Neural cell (in vitro differentiated cells): Measurements from ENCODE around the gene TBC1D20. TPM values are rescaled to one million over a fixed set of nuclear protein-coding genes. Genes with fewer than 3 reads are reported as not detected.

Experiments used
- H2AFZ ChIP-seq: fragments of 200-600, 300-800 bp; sonication (generic), shearing (Covaris generic); 2 replicates; pipeline ENCODE4 v1.6.0; 2014; ENCODE audit warnings: low read depth, mild to moderate bottlenecking, antibody characterized with exemption, low read length, moderate library complexity
- H3F3A ChIP-seq: fragments of 200-600 bp; shearing (Covaris generic); 2 replicates; pipeline ENCODE4 v1.6.1; 2016; ENCODE audit warnings: mild to moderate bottlenecking, moderate library complexity, mixed read lengths, antibody characterized with exemption, low read length; ENCODE audit not compliant: insufficient read depth, poor library complexity, severe bottlenecking
- H3K27ac ChIP-seq: fragments of 200-600, 300-800 bp; sonication (generic), shearing (Covaris generic); 2 replicates; pipeline ENCODE4 v1.5.1; 2014; ENCODE audit warnings: mild to moderate bottlenecking, low read length, moderate library complexity
- H3K27me3 ChIP-seq: fragments of 300-800, 200-600 bp; sonication (generic), shearing (Covaris generic); 2 replicates; pipeline ENCODE4 v1.6.0; 2014; ENCODE audit warnings: mild to moderate bottlenecking, low read depth, low read length, moderate library complexity; ENCODE audit not compliant: insufficient read depth
- H3K36me3 ChIP-seq: fragments of 300-800, 200-600 bp; sonication (generic), shearing (Covaris generic); 2 replicates; pipeline ENCODE4 v1.5.1; 2014; ENCODE audit warnings: mild to moderate bottlenecking, antibody characterized with exemption, low read length, moderate library complexity; ENCODE audit not compliant: insufficient read depth
- H3K4me2 ChIP-seq: fragments of 300-800, 200-600 bp; sonication (generic), shearing (Covaris generic); 2 replicates; pipeline ENCODE4 v1.6.0; 2014; ENCODE audit warnings: mild to moderate bottlenecking, low read length
- H3K4me3 ChIP-seq: fragments of 300-800, 200-600 bp; sonication (generic), shearing (Covaris generic); 2 replicates; pipeline ENCODE4 v1.5.1; 2014; ENCODE audit warnings: mild to moderate bottlenecking, low read length, moderate library complexity
- H3K79me2 ChIP-seq: fragments of 200-600 bp; shearing (Covaris generic); replicated peaks from 2 replicates; pipeline ENCODE4 v1.6.0; 2014; ENCODE audit warnings: mild to moderate bottlenecking, low read length, moderate library complexity; ENCODE audit not compliant: insufficient read depth
- H3K9ac ChIP-seq: fragments of 300-800, 200-600 bp; sonication (generic), shearing (Covaris generic); 2 replicates; pipeline ENCODE4 v1.6.1; 2016; ENCODE audit warnings: mild to moderate bottlenecking, low read length, mixed read lengths
- H3K9me2 ChIP-seq: fragments of 200-600 bp; shearing (Covaris generic); 2 replicates; pipeline ENCODE4 v1.6.1; 2016; ENCODE audit warnings: mild to moderate bottlenecking, low read length, mixed read lengths; ENCODE audit not compliant: insufficient read depth
- H3K9me3 ChIP-seq: fragments of 200-600, 300-800 bp; sonication (generic), shearing (Covaris generic); 2 replicates; pipeline ENCODE4 v1.6.1; 2016; ENCODE audit warnings: mild to moderate bottlenecking, mixed run types, low read length, moderate library complexity, mixed read lengths
- H4K20me1 ChIP-seq: fragments of 200-600 bp; shearing (Covaris generic); 2 replicates; pipeline ENCODE4 v1.6.1; 2016; ENCODE audit warnings: mild to moderate bottlenecking, mixed run types; ENCODE audit not compliant: insufficient read depth
- CTCF ChIP-seq: fragments of 450-650 bp; IDR thresholded peaks from 2 replicates; pipeline ENCODE4 v1.5.1; 2014; ENCODE audit warnings: antibody characterized with exemption, mild to moderate bottlenecking, moderate library complexity; ENCODE audit not compliant: poor library complexity, severe bottlenecking
- EP300 ChIP-seq: fragments of 450-650 bp; conservative IDR thresholded peaks from 2 replicates; pipeline ENCODE4 v1.6.1; 2014; ENCODE audit warnings: antibody characterized with exemption, mild to moderate bottlenecking, moderate library complexity; ENCODE audit not compliant: poor library complexity, severe bottlenecking
- EZH2 ChIP-seq: fragments of 200-600, 300-800 bp; shearing (Covaris generic), sonication (generic); IDR thresholded peaks from 2 replicates; pipeline ENCODE4 v1.6.1; 2014; ENCODE audit warnings: antibody characterized with exemption, low read length, borderline replicate concordance, mild to moderate bottlenecking; ENCODE audit not compliant: insufficient read depth, poor library complexity, severe bottlenecking
- MXI1 ChIP-seq: fragments of 450-650 bp; conservative IDR thresholded peaks from 2 replicates; pipeline ENCODE4 v1.6.1; 2014; ENCODE audit warnings: antibody characterized with exemption, mild to moderate bottlenecking; ENCODE audit not compliant: poor library complexity, severe bottlenecking
- POLR2AphosphoS5 ChIP-seq: IDR thresholded peaks from 2 replicates; pipeline ENCODE4 v1.6.1; 2012
- RAD21 ChIP-seq: fragments of 450-650 bp; conservative IDR thresholded peaks from 2 replicates; pipeline ENCODE4 v1.6.1; 2014; ENCODE audit warnings: antibody characterized with exemption, mild to moderate bottlenecking, moderate library complexity
- SMC3 ChIP-seq: fragments of 450-650 bp; conservative IDR thresholded peaks from 2 replicates; pipeline ENCODE4 v1.6.1; 2014; ENCODE audit warnings: antibody characterized with exemption, mild to moderate bottlenecking, moderate library complexity; ENCODE audit not compliant: poor library complexity
- TAF1 ChIP-seq: IDR thresholded peaks from 2 replicates; pipeline ENCODE4 v1.6.1; 2012; ENCODE audit warnings: low read depth
- polyA plus RNA-seq: library from polyadenylated mRNA; depleted of rRNA; stranded (reverse); fragments of >200 nt; gene quantifications from 2 replicates; pipeline ENCODE4 v1.2.3, GENCODE V29; 2014
- TF ChIP-seq, protein P1 (sequence below): IDR thresholded peaks from 2 replicates; pipeline ENCODE4 v1.6.1; 2012; ENCODE audit warnings: borderline replicate concordance

TBC1D20 gene
- polyA plus RNA-seq, 1 donor from 2014 or later = 25.1 TPM

- H3K9ac ChIP-seq = no peak overlapping the region
- H3K27me3 ChIP-seq = no peaks in the 10 kb centered on the region
- peaks cover 8% of the 10 kb centered on the region for H3K36me3 ChIP-seq
- H3F3A ChIP-seq = no peaks in the 10 kb centered on the region
- no peaks in the 10 kb centered on the region for H3K9me3 ChIP-seq
- H3K27ac ChIP-seq = no peak overlapping the region
- H3K79me2 ChIP-seq = no peaks in the 10 kb centered on the region
- no peaks in the 10 kb centered on the region for H3K9me2 ChIP-seq
- H4K20me1 ChIP-seq = no peaks in the 10 kb centered on the region
- H3K4me3 ChIP-seq = no peak overlapping the region
- no peak overlapping the region for H3K4me2 ChIP-seq
- H2AFZ ChIP-seq = no peak overlapping the region
- TF ChIP-seq RAD21 = no peak
- no peak for TF ChIP-seq SMC3
- TF ChIP-seq CTCF = no peak
- no peak for TF ChIP-seq POLR2AphosphoS5
- no peak for TF ChIP-seq EP300
- TF ChIP-seq, protein P1, sequence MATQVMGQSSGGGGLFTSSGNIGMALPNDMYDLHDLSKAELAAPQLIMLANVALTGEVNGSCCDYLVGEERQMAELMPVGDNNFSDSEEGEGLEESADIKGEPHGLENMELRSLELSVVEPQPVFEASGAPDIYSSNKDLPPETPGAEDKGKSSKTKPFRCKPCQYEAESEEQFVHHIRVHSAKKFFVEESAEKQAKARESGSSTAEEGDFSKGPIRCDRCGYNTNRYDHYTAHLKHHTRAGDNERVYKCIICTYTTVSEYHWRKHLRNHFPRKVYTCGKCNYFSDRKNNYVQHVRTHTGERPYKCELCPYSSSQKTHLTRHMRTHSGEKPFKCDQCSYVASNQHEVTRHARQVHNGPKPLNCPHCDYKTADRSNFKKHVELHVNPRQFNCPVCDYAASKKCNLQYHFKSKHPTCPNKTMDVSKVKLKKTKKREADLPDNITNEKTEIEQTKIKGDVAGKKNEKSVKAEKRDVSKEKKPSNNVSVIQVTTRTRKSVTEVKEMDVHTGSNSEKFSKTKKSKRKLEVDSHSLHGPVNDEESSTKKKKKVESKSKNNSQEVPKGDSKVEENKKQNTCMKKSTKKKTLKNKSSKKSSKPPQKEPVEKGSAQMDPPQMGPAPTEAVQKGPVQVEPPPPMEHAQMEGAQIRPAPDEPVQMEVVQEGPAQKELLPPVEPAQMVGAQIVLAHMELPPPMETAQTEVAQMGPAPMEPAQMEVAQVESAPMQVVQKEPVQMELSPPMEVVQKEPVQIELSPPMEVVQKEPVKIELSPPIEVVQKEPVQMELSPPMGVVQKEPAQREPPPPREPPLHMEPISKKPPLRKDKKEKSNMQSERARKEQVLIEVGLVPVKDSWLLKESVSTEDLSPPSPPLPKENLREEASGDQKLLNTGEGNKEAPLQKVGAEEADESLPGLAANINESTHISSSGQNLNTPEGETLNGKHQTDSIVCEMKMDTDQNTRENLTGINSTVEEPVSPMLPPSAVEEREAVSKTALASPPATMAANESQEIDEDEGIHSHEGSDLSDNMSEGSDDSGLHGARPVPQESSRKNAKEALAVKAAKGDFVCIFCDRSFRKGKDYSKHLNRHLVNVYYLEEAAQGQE = no peak
- no peak for TF ChIP-seq EZH2
- TF ChIP-seq TAF1 = no peak
- TF ChIP-seq MXI1 = no peak
Measured at GRCh38 chr20:487655-488054, 25.3 kb upstream of the TBC1D20 start.

GRCh38 chr20:483815-484644 lies 21.7 kb upstream of the TBC1D20 start:
- H2AFZ ChIP-seq = no peak overlapping the region
- no peak overlapping the region for H3K9ac ChIP-seq
- no peak overlapping the region for H3K4me2 ChIP-seq
- no peaks in the 10 kb centered on the region for H3F3A ChIP-seq
- H4K20me1 ChIP-seq = no peaks in the 10 kb centered on the region
- peaks cover 19% of the 10 kb centered on the region for H3K36me3 ChIP-seq
- H3K27ac ChIP-seq = no peak overlapping the region
- no peak overlapping the region for H3K4me3 ChIP-seq
- no peaks in the 10 kb centered on the region for H3K79me2 ChIP-seq
- no peaks in the 10 kb centered on the region for H3K9me3 ChIP-seq
- H3K27me3 ChIP-seq = no peaks in the 10 kb centered on the region
- TF ChIP-seq CTCF = no peak
- TF ChIP-seq, protein P1 = no peak
- H3K9me2 ChIP-seq = no peaks in the 10 kb centered on the region
